Colonic mucosa (tissue), 4 donors: Measurements from ENCODE around the gene TCF7L1. TPM values are rescaled to one million over a fixed set of nuclear protein-coding genes. Genes with fewer than 3 reads are reported as not detected.

Experiments
- DNase-seq: peaks from one replicate; pipeline ENCODE4 v3.0.0-alpha.2; 2020
- H3K27ac ChIP-seq: fragments of 200-600 bp; one replicate; pipeline ENCODE4 v1.8.0; 2021
- H3K27me3 ChIP-seq: fragments of 200-600 bp; one replicate; pipeline ENCODE4 v1.8.0; 2021
- H3K36me3 ChIP-seq: fragments of 200-600 bp; one replicate; pipeline ENCODE4 v1.8.0; 2021
- H3K4me1 ChIP-seq: fragments of 200-600 bp; one replicate; pipeline ENCODE4 v1.8.0; 2021; ENCODE audit warnings: mild to moderate bottlenecking
- H3K4me3 ChIP-seq: fragments of 200-600 bp; one replicate; pipeline ENCODE4 v1.8.0; 2021
- H3K9ac ChIP-seq, 2 donors: one replicate each; pipeline ENCODE4 v1.7.0; 2013; ENCODE audit warnings: control low read depth in 2 of 2, low read depth in 2 of 2, low read length in 2 of 2
- H3K9me3 ChIP-seq: fragments of 200-600 bp; one replicate; pipeline ENCODE4 v1.8.0; 2021
- intact Hi-C: fragments of 100-400 bp; cut with DNase I; formaldehyde crosslinking; loops from one replicate; pipeline ENCODE4 v1.14.1; 2022
- total RNA-seq, 2 donors: library from RNA; stranded (reverse); fragmentation: NEBNext Ultra II Directional in 1 of 2; extraction: Animal tissue kit (Norgen Biotek cat#: 25700) in 1 of 2; gene quantifications; one replicate each; pipeline ENCODE4 v1.2.1, GENCODE V29; 2021
- TF ChIP-seq, protein P1 (sequence below): fragments of 200-600 bp; IDR thresholded peaks from one replicate; pipeline ENCODE4 v1.8.0; 2022; ENCODE audit warnings: antibody characterized with exemption, mild to moderate bottlenecking
- donor health status: healthy.
- donor health status: DM: no; HTN: no; CAD: no.
- donor health status: DM: no; HTN: no; CAD: no.

TCF7L1 gene
- total RNA-seq, 2 donors from 2014 or later: 0.99 to 3.2 TPM

DNA sequence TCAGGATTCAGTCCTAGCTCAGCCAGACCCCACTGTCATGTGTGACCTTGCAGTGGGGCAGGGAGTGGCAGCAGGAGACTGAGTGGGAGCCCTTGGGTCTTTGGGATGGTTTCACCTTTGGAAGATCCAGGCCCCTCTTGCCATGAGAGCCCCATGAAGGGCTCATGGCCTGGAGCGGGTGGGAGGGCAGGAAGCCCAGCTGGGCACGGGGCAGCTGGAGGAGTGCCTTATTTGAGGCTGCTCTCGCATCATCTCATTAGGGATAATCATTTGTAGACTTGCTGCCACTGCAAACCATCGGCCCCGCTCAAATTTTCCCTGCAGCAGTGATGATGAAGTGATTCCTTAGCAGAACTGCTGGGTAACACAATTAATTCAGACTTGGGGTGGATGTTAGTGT, 120.7 kb downstream of the TCF7L1 start:
- H3K36me3 ChIP-seq: no peaks in the 10 kb centered on the region
- H3K9ac ChIP-seq: no peak overlapping the region
- H3K9me3 ChIP-seq: no peaks in the 10 kb centered on the region
- intact Hi-C loops: no loop called here
- peaks cover 6% of the 10 kb centered on the region for H3K4me1 ChIP-seq
- H3K27me3 ChIP-seq: no peaks in the 10 kb centered on the region
- H3K4me3 ChIP-seq: no peak overlapping the region
- no peak for DNase-seq
- H3K27ac ChIP-seq: no peak overlapping the region
- TF ChIP-seq, protein P1, sequence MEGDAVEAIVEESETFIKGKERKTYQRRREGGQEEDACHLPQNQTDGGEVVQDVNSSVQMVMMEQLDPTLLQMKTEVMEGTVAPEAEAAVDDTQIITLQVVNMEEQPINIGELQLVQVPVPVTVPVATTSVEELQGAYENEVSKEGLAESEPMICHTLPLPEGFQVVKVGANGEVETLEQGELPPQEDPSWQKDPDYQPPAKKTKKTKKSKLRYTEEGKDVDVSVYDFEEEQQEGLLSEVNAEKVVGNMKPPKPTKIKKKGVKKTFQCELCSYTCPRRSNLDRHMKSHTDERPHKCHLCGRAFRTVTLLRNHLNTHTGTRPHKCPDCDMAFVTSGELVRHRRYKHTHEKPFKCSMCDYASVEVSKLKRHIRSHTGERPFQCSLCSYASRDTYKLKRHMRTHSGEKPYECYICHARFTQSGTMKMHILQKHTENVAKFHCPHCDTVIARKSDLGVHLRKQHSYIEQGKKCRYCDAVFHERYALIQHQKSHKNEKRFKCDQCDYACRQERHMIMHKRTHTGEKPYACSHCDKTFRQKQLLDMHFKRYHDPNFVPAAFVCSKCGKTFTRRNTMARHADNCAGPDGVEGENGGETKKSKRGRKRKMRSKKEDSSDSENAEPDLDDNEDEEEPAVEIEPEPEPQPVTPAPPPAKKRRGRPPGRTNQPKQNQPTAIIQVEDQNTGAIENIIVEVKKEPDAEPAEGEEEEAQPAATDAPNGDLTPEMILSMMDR: no peak

DNA sequence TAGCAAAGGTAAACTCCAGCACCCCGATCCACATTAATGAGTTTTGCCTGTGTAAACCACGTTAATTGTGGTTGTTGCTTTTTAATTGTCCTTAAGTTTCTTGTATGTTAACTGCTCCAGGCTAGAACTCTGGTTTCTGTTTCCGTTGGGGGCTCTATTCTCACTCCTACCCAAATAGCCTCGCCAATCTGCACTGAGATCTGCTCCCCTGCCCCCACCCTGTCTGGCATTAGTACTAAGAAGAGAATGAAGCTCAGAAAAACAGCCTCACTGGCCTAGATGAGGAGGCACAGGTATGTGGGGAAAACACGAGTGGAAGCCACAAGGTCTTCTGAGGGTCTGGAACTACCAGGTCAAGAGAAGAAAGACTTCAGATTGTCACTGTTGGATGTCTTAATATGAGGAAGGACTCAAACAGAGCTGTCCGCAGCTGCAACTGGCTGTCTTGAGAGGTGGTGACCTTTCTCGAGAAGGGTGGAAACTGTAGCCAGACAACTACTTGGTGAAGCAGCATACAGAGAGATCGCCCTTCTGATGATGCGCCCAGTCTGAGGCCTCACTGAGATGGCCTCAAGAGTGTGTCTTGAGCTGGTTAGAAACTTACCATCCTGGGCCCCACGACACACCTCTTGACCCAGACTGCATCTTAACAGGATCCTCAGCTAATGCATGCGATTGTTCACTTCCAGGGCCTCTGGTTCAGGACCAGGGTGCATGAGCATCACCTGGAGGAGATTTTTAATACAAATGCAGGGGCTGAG, 121.5 kb downstream of the TCF7L1 start:
- Histone ChIP-seq H3K27me3 (no peaks in the 10 kb centered on the region), H3K4me1 (no peaks in the 10 kb centered on the region), H3K4me3 (no peak overlapping the region), H3K27ac (no peak overlapping the region), H3K9me3 (no peaks in the 10 kb centered on the region), H3K9ac (no peak overlapping the region), H3K36me3 (no peaks in the 10 kb centered on the region)
- TF ChIP-seq, protein P1: no peak
- intact Hi-C loops: no loop called here
- no peak for DNase-seq

DNA sequence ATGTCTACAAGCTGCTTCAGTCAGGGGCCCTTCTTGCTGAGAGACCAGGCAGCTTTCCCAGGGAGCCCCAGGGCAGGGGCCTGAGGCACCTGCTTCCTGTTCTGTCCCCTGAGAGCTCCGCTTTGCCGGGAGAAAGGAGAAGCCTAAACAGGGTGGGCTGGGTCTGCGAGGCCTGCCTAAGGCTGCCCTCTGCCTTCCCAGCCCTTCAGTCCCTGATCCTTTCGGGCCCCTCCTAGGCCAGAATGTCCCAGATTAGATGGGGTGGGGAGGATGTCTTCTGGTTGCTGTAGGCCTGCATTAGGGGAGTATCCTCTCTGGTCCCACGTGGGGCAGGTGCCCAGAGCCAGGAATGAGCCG, 122.2 kb downstream of the TCF7L1 start:
- no peak overlapping the region for H3K9ac ChIP-seq
- intact Hi-C loops: no loop called here
- DNase-seq: no peak
- TF ChIP-seq, protein P1: no peak
- H3K36me3 ChIP-seq: no peaks in the 10 kb centered on the region
- no peaks in the 10 kb centered on the region for H3K4me1 ChIP-seq
- no peak overlapping the region for H3K4me3 ChIP-seq
- H3K27me3 ChIP-seq: no peaks in the 10 kb centered on the region
- no peaks in the 10 kb centered on the region for H3K9me3 ChIP-seq
- no peak overlapping the region for H3K27ac ChIP-seq

GRCh38 chr2:85255813-85256594, 122.8 kb downstream of the TCF7L1 start:
- Histone ChIP-seq H3K4me1 (no peaks in the 10 kb centered on the region), H3K27ac (no peak overlapping the region), H3K27me3 (no peaks in the 10 kb centered on the region), H3K9me3 (no peaks in the 10 kb centered on the region), H3K4me3 (no peak overlapping the region), H3K9ac (no peak overlapping the region), H3K36me3 (no peaks in the 10 kb centered on the region)
- DNase-seq: no peak
- intact Hi-C loops: no loop called here
- TF ChIP-seq, protein P1: no peak

DNA sequence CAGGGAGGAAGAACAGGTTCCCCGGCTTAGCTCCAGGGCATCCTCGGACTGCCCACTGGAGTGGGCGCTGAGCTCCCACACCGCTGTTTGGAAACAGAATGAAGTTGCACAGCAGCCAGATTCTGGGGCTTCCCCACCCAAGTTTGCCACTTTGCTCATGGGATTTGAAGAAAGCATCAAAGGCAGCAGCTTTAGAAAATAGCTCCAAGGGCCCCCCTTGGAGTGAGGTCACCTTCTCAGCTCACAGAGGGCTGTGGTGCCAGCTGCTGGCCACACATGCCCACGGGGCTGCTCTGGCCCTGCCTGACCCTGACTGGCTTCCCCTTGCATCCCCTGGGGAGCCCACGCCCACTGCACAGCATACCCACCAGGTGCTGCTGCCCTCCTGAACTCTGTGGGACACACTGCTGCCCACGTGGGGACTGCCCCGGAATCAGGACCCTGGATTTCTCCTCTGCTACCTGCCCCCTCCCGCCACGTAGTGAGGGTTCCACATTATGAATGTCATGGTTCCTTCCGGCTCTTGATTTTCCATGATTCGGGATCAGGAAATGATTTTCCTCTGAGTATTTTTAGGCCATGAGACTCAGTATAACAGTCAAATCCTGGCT, 124.3 kb downstream of the TCF7L1 start:
- H3K27me3 ChIP-seq: no peaks in the 10 kb centered on the region
- H3K9me3 ChIP-seq: no peaks in the 10 kb centered on the region
- no peak overlapping the region for H3K4me3 ChIP-seq
- TF ChIP-seq, protein P1: no peak
- no peak for DNase-seq
- intact Hi-C loops: no loop called here
- no peak overlapping the region for H3K9ac ChIP-seq
- no peak overlapping the region for H3K27ac ChIP-seq
- H3K4me1 ChIP-seq: no peaks in the 10 kb centered on the region
- no peaks in the 10 kb centered on the region for H3K36me3 ChIP-seq
